Naive thymus-derived CD4-positive, alpha-beta T cell (primary cell): ENCODE data around the gene MXD3. TPM values are rescaled to one million over a fixed set of nuclear protein-coding genes. Genes with fewer than 3 reads are reported as not detected.
"Not testable (repeated sequence)": the region's sequence is repeated elsewhere in the genome, so short reads cannot be mapped to it uniquely, and the experiment has no call there.

Experiments used
- ATAC-seq: fragments of 150-1000 bp; cut with Tn5 transposase; 2 replicates; pipeline ENCODE4 v1.10.0; 2021; ENCODE audit warnings: mild to moderate bottlenecking, moderate library complexity
- CTCF ChIA-PET: fragments of 350-600 bp; sonication (Branson Sonifier 250); formaldehyde crosslinking; loops from one replicate; lab custom pipeline; 2021; ENCODE audit warnings: antibody characterized with exemption; lab: Charles Lee
- POLR2A ChIA-PET: fragments of 350-600 bp; sonication (Branson Sonifier 250); formaldehyde crosslinking; loops from one replicate; lab custom pipeline; 2021; ENCODE audit warnings: antibody characterized with exemption, inconsistent platforms; lab: Charles Lee
- DNase-seq, 9 donors: peaks; one replicate each; pipeline versions ENCODE4 v3.0.0 to v3.0.0-alpha.2; 2020 to 2022; ENCODE audit warnings: mixed read lengths in 1 of 9
- H3K27ac ChIP-seq: one replicate; pipeline ENCODE4 v1.7.0; 2013; ENCODE audit warnings: mild to moderate bottlenecking, low read depth, low read length, moderate library complexity
- H3K27me3 ChIP-seq, 2 donors: one replicate each; pipeline ENCODE4 v1.7.0; 2013; ENCODE audit warnings: low read length in 2 of 2, mild to moderate bottlenecking in 2 of 2, moderate library complexity in 2 of 2; ENCODE audit not compliant: control insufficient read depth in 2 of 2, insufficient read depth in 2 of 2
- H3K36me3 ChIP-seq, 3 experiments: 1 replicate in 2 of 3; 2 replicates in 1 of 3; pipeline ENCODE4 v1.7.0; 2013; ENCODE audit warnings: low read length in 3 of 3, mild to moderate bottlenecking in 3 of 3, moderate library complexity in 1 of 3; ENCODE audit not compliant: insufficient read depth in 3 of 3, control insufficient read depth in 2 of 3
- H3K4me1 ChIP-seq, 2 donors: one replicate each; pipeline ENCODE4 v1.7.0; 2013; ENCODE audit warnings: low read length in 2 of 2, mild to moderate bottlenecking in 2 of 2, moderate library complexity in 1 of 2; ENCODE audit not compliant: control insufficient read depth in 2 of 2, insufficient read depth in 2 of 2
- H3K4me3 ChIP-seq: 2 replicates; pipeline ENCODE4 v1.7.0; 2013; ENCODE audit warnings: mild to moderate bottlenecking, low read length
- H3K9me3 ChIP-seq, 3 experiments: 1 replicate in 2 of 3; 2 replicates in 1 of 3; pipeline ENCODE4 v1.7.0; 2013; ENCODE audit warnings: low read length in 3 of 3; ENCODE audit not compliant: control insufficient read depth in 2 of 3
- H3K27ac Mint-ChIP-seq, 9 donors: one replicate each; pipeline ENCODE4 v1.8.0; 2020 to 2022; ENCODE audit warnings: mixed read lengths in 9 of 9, mild to moderate bottlenecking in 8 of 9, moderate library complexity in 5 of 9, inconsistent platforms in 2 of 9
- H3K27me3 Mint-ChIP-seq, 5 donors: one replicate each; pipeline ENCODE4 v1.8.0; 2021 to 2022; ENCODE audit warnings: mixed read lengths in 5 of 5, mild to moderate bottlenecking in 1 of 5
- H3K36me3 Mint-ChIP-seq, 5 donors: one replicate each; pipeline ENCODE4 v1.8.0; 2020 to 2022; ENCODE audit warnings: mixed read lengths in 5 of 5, mild to moderate bottlenecking in 3 of 5, inconsistent platforms in 1 of 5
- H3K4me1 Mint-ChIP-seq, 7 donors: one replicate each; pipeline ENCODE4 v1.8.0; 2020 to 2022; ENCODE audit warnings: mixed read lengths in 7 of 7, mild to moderate bottlenecking in 3 of 7, inconsistent platforms in 1 of 7
- H3K4me3 Mint-ChIP-seq, 10 donors: one replicate each; pipeline ENCODE4 v1.8.0; 2020 to 2022; ENCODE audit warnings: mild to moderate bottlenecking in 10 of 10, mixed read lengths in 10 of 10, moderate library complexity in 6 of 10, inconsistent platforms in 2 of 10
- H3K9me3 Mint-ChIP-seq, 11 donors: one replicate each; pipeline ENCODE4 v1.8.0; 2020 to 2022; ENCODE audit warnings: mixed read lengths in 11 of 11, mild to moderate bottlenecking in 4 of 11, inconsistent platforms in 1 of 11, moderate library complexity in 1 of 11
- intact Hi-C, 2 donors: fragments of 100-400 bp; cut with micrococcal nuclease; formaldehyde crosslinking; loops; one replicate each; pipeline ENCODE4 v1.15.1; 2023
- polyA plus RNA-seq, 2 donors: library from polyadenylated mRNA; unstranded; fragments of 300-500 nt; fragmentation: Illumina TruSeq; gene quantifications; one replicate each; pipeline ENCODE4 v1.2.3, GENCODE V29; 2021
- total RNA-seq, 6 experiments: library from RNA in 5 of 6; stranded (reverse) in 5 of 6; gene quantifications; 1 replicate in 5 of 6; 2 replicates in 1 of 6; pipeline ENCODE4 v1.2.3 and lab custom pipeline; 2021 to 2026

The MXD3 gene
- total and polyA plus RNA-seq, 7 experiments from 2014 or later = 0.63 to 39.8 (median 16.1) TPM

DNA sequence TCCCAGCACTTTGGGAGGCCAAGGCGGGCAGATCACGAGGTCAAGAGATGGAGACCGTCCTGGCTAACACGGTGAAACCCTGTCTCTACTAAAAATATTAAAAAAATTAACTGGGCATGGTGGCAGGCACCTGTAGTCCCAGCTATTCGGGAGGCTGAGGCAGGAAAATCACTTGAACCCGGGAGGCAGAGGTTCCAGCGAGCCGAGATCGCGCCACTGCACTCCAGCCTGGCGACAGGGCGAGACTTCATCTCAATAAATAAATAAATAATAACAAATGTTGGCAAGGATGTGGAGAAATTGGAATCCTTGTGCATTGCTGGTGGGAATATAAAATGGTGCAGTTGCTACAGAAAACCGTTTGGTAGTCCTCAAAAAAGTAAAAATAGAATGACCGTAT lies 31.3 kb upstream of the MXD3 start:
- POLR2A ChIA-PET, H3K4me3 Mint-ChIP-seq, H3K27me3 Mint-ChIP-seq, H3K4me3 ChIP-seq, H3K27ac Mint-ChIP-seq, H3K4me1 ChIP-seq, intact Hi-C loops, CTCF ChIA-PET, ATAC-seq, H3K9me3 Mint-ChIP-seq, H3K27ac ChIP-seq, H3K9me3 ChIP-seq, DNase-seq, H3K27me3 ChIP-seq: not testable (repeated sequence)
- peaks cover 7 to 60% (median 8%) of the 10 kb centered on the region in 3 experiments for H3K36me3 ChIP-seq
- H3K4me1 Mint-ChIP-seq = peaks cover 18 to 44% (median 43%) of the 10 kb centered on the region in 7 donors
- peaks cover 13 to 37% (median 17%) of the 10 kb centered on the region in 5 donors for H3K36me3 Mint-ChIP-seq

DNA sequence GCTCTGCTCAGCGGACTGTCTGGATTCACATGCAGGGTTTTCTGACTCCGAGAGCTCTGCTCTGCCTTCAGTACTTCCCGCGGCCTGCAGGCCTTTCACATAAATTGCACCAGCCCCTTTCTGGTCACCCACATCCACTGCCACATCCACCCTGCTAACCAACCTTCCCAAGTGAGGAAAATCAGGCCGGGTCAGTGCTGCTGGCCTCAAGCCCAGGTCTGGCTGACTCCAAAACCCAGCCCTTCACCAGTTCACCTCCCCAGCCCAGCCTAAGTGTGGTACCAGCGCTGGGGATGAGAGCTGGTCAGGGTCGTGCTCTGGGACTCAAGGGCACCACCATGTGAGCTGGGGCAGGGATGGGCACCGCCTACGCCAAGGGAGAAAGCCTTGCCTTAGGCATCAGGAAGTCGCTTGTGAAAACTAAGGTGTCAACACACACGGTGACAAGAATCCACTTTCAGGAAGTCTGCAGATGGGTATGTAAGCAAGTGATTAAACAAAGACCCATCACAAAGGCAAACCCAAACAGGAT lies 27.5 kb upstream of the MXD3 start:
- no peak overlapping the region for H3K4me3 ChIP-seq
- POLR2A ChIA-PET = no interaction called here
- no peaks in the 10 kb centered on the region for H3K27me3 ChIP-seq
- peaks cover 7 to 77% (median 38%) of the 10 kb centered on the region in 3 experiments for H3K36me3 ChIP-seq
- DNase-seq (no peak), ATAC-seq (no peak)
- Mint-ChIP-seq H3K27me3 (no peaks in the 10 kb centered on the region), H3K36me3 (peaks cover 14 to 47% (median 27%) of the 10 kb centered on the region in 5 donors), H3K4me1 (peaks cover 5 to 25% (median 23%) of the 10 kb centered on the region in 7 donors), H3K27ac (peak overlapping the region in 2 of 9 donors; percentile 32 to 33), H3K9me3 (peaks cover 0 to 3% (median 0%) of the 10 kb centered on the region in 11 donors), H3K4me3 (no peak overlapping the region)
- CTCF ChIA-PET = no interaction called here
- no peak overlapping the region for H3K27ac ChIP-seq
- intact Hi-C loops = no loop called here
- H3K4me1 ChIP-seq = no peaks in the 10 kb centered on the region
- no peaks in the 10 kb centered on the region for H3K9me3 ChIP-seq

- POLR2A ChIA-PET = interaction anchor here (1.1 kb wide), 1 partner anchor 33 kb away, joined by 3 read pairs; no protein-coding TSS in a partner anchor
- no peaks in the 10 kb centered on the region for H3K9me3 ChIP-seq
- H3K4me1 Mint-ChIP-seq = peaks cover 7 to 22% (median 19%) of the 10 kb centered on the region in 7 donors
- peaks cover 7 to 82% (median 45%) of the 10 kb centered on the region in 3 experiments for H3K36me3 ChIP-seq
- H3K27ac Mint-ChIP-seq = no peak overlapping the region
- no peaks in the 10 kb centered on the region for H3K4me1 ChIP-seq
- intact Hi-C loops = no loop called here
- ATAC-seq (no peak), DNase-seq (no peak)
- no peaks in the 10 kb centered on the region for H3K27me3 Mint-ChIP-seq
- H3K9me3 Mint-ChIP-seq = peaks cover 0 to 3% (median 0%) of the 10 kb centered on the region in 11 donors
- no peak overlapping the region for H3K4me3 ChIP-seq
- H3K4me3 Mint-ChIP-seq = no peak overlapping the region
- peaks cover 17 to 51% (median 28%) of the 10 kb centered on the region in 5 donors for H3K36me3 Mint-ChIP-seq
- CTCF ChIA-PET = no interaction called here
- no peak overlapping the region for H3K27ac ChIP-seq
- no peaks in the 10 kb centered on the region for H3K27me3 ChIP-seq
Measured at GRCh38 chr5:177338251-177339106, 26.8 kb upstream of the MXD3 start.

GRCh38 chr5:177336603-177337494 lies 25.2 kb upstream of the MXD3 start:
- ChIA-PET CTCF (no interaction called here), POLR2A (no interaction called here)
- no peak overlapping the region for H3K27ac ChIP-seq
- DNase-seq (no peak), ATAC-seq (no peak)
- intact Hi-C loops = no loop called here
- Mint-ChIP-seq H3K4me3 (no peak overlapping the region), H3K36me3 (peaks cover 17 to 49% (median 26%) of the 10 kb centered on the region in 5 donors), H3K27me3 (no peaks in the 10 kb centered on the region), H3K9me3 (peaks cover 0 to 3% (median 0%) of the 10 kb centered on the region in 11 donors), H3K4me1 (peaks cover 8 to 19% (median 16%) of the 10 kb centered on the region in 7 donors), H3K27ac (peak overlapping the region in 2 of 9 donors; percentile 19 to 56)
- no peaks in the 10 kb centered on the region for H3K4me1 ChIP-seq
- H3K36me3 ChIP-seq = peaks cover 5 to 93% (median 50%) of the 10 kb centered on the region in 3 experiments
- no peaks in the 10 kb centered on the region for H3K27me3 ChIP-seq
- no peaks in the 10 kb centered on the region for H3K9me3 ChIP-seq
- H3K4me3 ChIP-seq = no peak overlapping the region

DNA sequence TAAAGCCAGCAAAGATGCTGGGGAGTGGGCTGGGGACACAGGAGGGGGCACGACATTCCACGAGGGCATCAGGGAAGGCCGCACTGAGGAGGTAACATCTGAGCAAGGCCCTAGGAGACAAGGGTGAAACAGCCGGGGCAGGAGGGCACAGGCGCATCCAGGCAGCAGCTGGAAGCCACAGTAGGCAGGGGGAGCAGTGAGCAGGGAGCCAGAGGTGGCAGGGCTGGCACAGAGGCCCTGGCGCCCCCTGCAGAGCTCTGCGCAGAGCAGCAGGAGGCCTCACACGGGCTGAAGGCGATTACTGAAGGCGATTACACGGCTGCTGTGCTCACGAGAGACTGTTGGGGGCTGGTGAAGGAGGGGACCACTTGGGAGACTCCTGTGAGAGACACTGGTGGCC lies 24.4 kb upstream of the MXD3 start:
- Histone ChIP-seq H3K9me3 (no peaks in the 10 kb centered on the region), H3K36me3 (peaks cover 0 to 93% (median 44%) of the 10 kb centered on the region in 3 experiments), H3K27ac (no peak overlapping the region), H3K4me3 (no peak overlapping the region), H3K4me1 (no peaks in the 10 kb centered on the region), H3K27me3 (no peaks in the 10 kb centered on the region)
- peaks cover 8 to 18% (median 12%) of the 10 kb centered on the region in 7 donors for H3K4me1 Mint-ChIP-seq
- peak; percentile 71 for ATAC-seq
- peaks cover 0 to 3% (median 0%) of the 10 kb centered on the region in 11 donors for H3K9me3 Mint-ChIP-seq
- POLR2A ChIA-PET = no interaction called here
- DNase-seq = peak in 1 of 9 donors; percentile 19
- intact Hi-C loops = no loop called here
- H3K4me3 Mint-ChIP-seq = no peak overlapping the region
- CTCF ChIA-PET = interaction anchor here (0.8 kb wide), 1 partner anchor 53 kb away, joined by 3 read pairs; no protein-coding TSS in a partner anchor
- H3K27me3 Mint-ChIP-seq = no peaks in the 10 kb centered on the region
- H3K36me3 Mint-ChIP-seq = peaks cover 17 to 49% (median 23%) of the 10 kb centered on the region in 5 donors
- H3K27ac Mint-ChIP-seq = peak overlapping the region in 2 of 9 donors; percentile 19 to 68

DNA sequence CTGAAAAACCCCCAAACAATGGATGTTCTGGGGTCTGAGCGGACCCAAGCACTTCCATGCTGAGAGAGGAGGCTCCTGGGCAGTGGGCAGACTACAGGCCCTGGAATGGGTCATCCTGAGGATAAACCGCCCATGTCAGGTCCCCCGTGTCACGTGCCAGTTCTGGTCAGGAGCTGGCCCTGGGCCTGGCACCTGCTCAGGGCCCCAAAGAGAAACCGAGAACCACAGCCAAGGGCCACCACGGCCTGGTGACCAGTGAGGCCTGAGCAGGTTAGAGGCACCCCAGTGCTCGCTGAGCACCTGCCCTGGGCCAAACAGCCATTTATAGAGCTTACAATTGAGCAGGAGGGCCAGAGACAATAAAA lies 24.0 kb upstream of the MXD3 start:
- peaks cover 9 to 20% (median 12%) of the 10 kb centered on the region in 7 donors for H3K4me1 Mint-ChIP-seq
- Histone ChIP-seq H3K9me3 (no peaks in the 10 kb centered on the region), H3K27ac (no peak overlapping the region), H3K36me3 (peaks cover 0 to 98% (median 44%) of the 10 kb centered on the region in 3 experiments), H3K27me3 (no peaks in the 10 kb centered on the region), H3K4me1 (no peaks in the 10 kb centered on the region), H3K4me3 (no peak overlapping the region)
- peaks cover 0 to 3% (median 0%) of the 10 kb centered on the region in 11 donors for H3K9me3 Mint-ChIP-seq
- intact Hi-C loops = no loop called here
- CTCF ChIA-PET = interaction anchor here (0.8 kb wide), 1 partner anchor 54 kb away, joined by 3 read pairs; no protein-coding TSS in a partner anchor
- H3K4me3 Mint-ChIP-seq = no peak overlapping the region
- peaks cover 18 to 51% (median 24%) of the 10 kb centered on the region in 5 donors for H3K36me3 Mint-ChIP-seq
- DNase-seq (no peak), ATAC-seq (no peak)
- H3K27me3 Mint-ChIP-seq = no peaks in the 10 kb centered on the region
- H3K27ac Mint-ChIP-seq = peak overlapping the region in 1 of 9 donors; percentile 68
- POLR2A ChIA-PET = no interaction called here
